ENCODE measurements around the gene TNFRSF14.
A peak's percentile ranks its signal among the peaks of the same experiment; 100 is the strongest.

- TF ChIP-seq CTCF (IDR thresholded peaks at IDR 0.05) (no peak), EZH2 (IDR thresholded peaks at IDR 0.05; ENCODE audit: borderline replicate concordance, insufficient read depth, low read depth, low read length, poor library complexity, severe bottlenecking) (peak; percentile 18)
Observed at GRCh38 chr1:2529784-2530512, 26.2 kb upstream of the TNFRSF14 start, which contains the start of gene HES5.

All from B cell (primary cell).